ENCODE data around the gene SLAMF9.

The SLAMF9 gene

GRCh38 chr1:159980076-159980475 is 26.0 kb upstream of the SLAMF9 start:
- no peak overlapping the region for H3K4me3 ChIP-seq (ENCODE audit: control insufficient read depth, low read depth, low read length)
- no peak for DNase-seq (ENCODE audit: low read depth)
- no peak for TF ChIP-seq CTCF (conservative IDR thresholded peaks at IDR 0.05; ENCODE audit: control insufficient read depth, insufficient read depth, low read depth, low read length)

GRCh38 chr1:159979257-159979656 is 25.2 kb upstream of the SLAMF9 start:
- no peak overlapping the region for H3K4me3 ChIP-seq (ENCODE audit: control insufficient read depth, low read depth, low read length)
- TF ChIP-seq CTCF (conservative IDR thresholded peaks at IDR 0.05; ENCODE audit: control insufficient read depth, insufficient read depth, low read depth, low read length), result no peak
- no peak for DNase-seq (ENCODE audit: low read depth)

GRCh38 chr1:159978107-159978398 is 24.0 kb upstream of the SLAMF9 start:
- H3K4me3 ChIP-seq (ENCODE audit: control insufficient read depth, low read depth, low read length), result no peak overlapping the region
- TF ChIP-seq CTCF (conservative IDR thresholded peaks at IDR 0.05; ENCODE audit: control insufficient read depth, insufficient read depth, low read depth, low read length), result no peak
- no peak for DNase-seq (ENCODE audit: low read depth)

- no peak overlapping the region for H3K4me3 ChIP-seq (ENCODE audit: control insufficient read depth, low read depth, low read length)
- DNase-seq (ENCODE audit: low read depth), result no peak
- TF ChIP-seq CTCF (conservative IDR thresholded peaks at IDR 0.05; ENCODE audit: control insufficient read depth, insufficient read depth, low read depth, low read length), result no peak
Observed at GRCh38 chr1:159977364-159978106, 23.5 kb upstream of the SLAMF9 start.

- H3K4me3 ChIP-seq (ENCODE audit: control insufficient read depth, low read depth, low read length), result no peak overlapping the region
- no peak for DNase-seq (ENCODE audit: low read depth)
- TF ChIP-seq CTCF (conservative IDR thresholded peaks at IDR 0.05; ENCODE audit: control insufficient read depth, insufficient read depth, low read depth, low read length), result no peak
Observed at GRCh38 chr1:159974350-159974965, 20.4 kb upstream of the SLAMF9 start.

- no peak for TF ChIP-seq CTCF (conservative IDR thresholded peaks at IDR 0.05; ENCODE audit: control insufficient read depth, insufficient read depth, low read depth, low read length)
- no peak for DNase-seq (ENCODE audit: low read depth)
- H3K4me3 ChIP-seq (ENCODE audit: control insufficient read depth, low read depth, low read length), result no peak overlapping the region
Observed at GRCh38 chr1:159973350-159973940, 19.4 kb upstream of the SLAMF9 start.

All from fibroblast of mammary gland (primary cell).